GM12874 (cell line): ENCODE measurements around the gene ZNF830.

Source experiments
- CTCF ChIP-seq: IDR thresholded peaks from 2 replicates; pipeline ENCODE4 v1.5.1; 2011; ENCODE audit warnings: low read depth, mild to moderate bottlenecking, control low read depth, low read length, moderate library complexity; ENCODE audit not compliant: insufficient read depth

ZNF830 gene

DNA sequence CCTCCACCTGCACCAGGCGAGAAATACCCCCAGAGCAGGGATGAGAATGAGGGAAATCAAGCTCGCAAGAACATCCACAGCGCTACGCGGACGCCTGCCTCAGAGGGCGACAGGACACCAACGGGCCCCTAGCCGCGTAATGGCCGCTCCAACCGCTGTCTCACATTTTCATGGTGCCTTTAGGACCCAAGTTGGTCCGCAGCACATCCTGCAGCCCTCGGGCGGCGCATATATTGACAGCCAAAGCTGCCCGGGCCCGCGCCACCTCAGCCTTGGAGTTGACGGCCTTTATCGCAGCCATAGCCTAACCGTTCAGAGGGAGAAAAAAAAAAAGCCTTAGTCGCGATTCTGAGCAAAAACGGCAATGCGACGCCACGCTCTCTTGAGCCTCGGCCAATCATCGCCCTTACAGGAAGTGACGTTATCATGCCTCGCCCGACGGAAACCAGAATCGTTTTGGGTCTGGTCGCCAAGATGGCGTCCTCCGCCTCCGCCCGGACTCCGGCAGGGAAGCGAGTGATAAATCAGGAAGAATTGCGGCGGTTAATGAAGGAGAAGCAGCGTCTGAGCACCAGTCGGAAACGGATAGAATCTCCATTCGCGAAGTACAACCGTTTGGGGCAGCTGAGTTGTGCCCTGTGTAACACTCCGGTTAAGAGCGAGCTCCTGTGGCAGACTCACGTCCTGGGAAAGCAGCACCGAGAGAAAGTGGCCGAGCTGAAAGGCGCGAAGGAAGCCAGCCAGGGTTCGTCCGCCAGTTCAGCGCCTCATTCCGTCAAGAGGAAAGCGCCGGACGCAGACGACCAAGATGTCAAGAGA, at the start of gene ZNF830, which contains the start of gene CCT6B:
ZNF830 (plus strand) TSS at position 448 of the 819 bp plus-strand sequence; CDS start at position 475, 27 bp downstream.
CCT6B (minus strand) TSS at position 368 of the 819 bp plus-strand sequence; CDS start at position 301, 67 bp downstream.
- TF ChIP-seq CTCF, result no peak

DNA sequence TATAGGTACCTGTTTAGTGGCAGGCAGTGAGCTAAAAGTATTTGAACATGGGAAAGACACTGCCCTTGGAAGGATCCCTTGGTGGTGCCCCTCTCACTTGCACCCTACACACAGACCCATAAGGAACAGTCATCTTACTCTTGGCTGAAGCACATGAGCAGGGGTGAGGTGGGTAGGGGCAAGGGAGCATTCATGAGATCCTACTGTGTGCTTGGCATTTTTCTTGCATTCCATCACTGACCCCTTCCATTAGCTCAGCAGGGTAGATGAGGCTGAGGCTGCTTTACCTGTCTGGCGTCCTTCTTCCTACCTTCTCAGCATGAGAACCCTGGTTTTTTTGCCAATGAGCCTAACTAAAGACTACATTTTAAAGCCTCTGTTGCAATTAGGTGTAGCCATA, 48.3 kb upstream of the ZNF830 start:
- TF ChIP-seq CTCF, result no peak

DNA sequence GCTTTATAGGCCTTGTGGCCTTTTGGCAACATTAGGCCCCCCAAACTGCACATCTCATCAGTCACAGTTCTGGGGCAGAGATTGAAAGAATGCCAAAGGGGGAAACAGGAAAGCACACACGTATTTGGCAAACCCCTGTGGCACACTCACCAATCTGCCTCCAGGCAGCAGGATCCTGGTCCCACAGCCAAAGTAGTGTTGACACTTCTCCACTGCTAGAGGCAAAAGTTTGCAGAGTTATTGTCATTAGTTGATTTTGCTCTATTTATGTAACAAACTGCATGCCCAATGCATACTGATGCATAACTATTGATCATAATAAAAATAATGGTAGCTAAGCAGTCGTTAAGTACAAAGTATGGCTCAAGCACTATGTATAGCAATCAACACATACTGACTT, 45.2 kb upstream of the ZNF830 start:
- TF ChIP-seq CTCF, result no peak

GRCh38 chr17:34917381-34917780, 44.0 kb upstream of the ZNF830 start:
- TF ChIP-seq CTCF, result no peak

GRCh38 chr17:34920676-34921075, 40.7 kb upstream of the ZNF830 start:
- TF ChIP-seq CTCF, result no peak

DNA sequence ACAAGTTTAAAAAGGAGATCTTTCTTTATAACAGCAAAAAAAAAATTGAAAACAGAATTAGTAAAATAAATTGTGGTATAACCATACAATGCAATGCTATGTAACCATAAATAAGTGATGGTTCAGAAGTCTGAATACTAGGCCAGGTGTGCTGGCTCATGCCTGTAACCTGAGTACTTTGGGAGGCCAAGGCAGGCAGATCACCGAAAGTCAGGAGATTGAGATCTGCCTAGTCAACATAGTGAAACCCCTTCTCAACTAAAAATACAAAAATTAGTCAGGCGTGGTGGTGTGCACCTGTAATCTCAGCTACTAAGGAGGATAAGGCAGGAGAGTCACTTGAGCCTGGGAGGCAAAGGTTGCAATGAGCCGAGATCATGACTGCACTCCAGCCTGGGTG, 34.7 kb upstream of the ZNF830 start:
- TF ChIP-seq CTCF, result no peak

GRCh38 chr17:34930283-34930682, 31.1 kb upstream of the ZNF830 start:
- TF ChIP-seq CTCF, result no peak
